ENCODE results near the gene CD4. TPM values are rescaled to one million over a fixed set of nuclear protein-coding genes. Genes with fewer than 3 reads are reported as not detected.

CD4 gene
- total RNA-seq, 4 donors from 2014 or later: 1.00 to 7.9 (median 2.8) TPM

DNA sequence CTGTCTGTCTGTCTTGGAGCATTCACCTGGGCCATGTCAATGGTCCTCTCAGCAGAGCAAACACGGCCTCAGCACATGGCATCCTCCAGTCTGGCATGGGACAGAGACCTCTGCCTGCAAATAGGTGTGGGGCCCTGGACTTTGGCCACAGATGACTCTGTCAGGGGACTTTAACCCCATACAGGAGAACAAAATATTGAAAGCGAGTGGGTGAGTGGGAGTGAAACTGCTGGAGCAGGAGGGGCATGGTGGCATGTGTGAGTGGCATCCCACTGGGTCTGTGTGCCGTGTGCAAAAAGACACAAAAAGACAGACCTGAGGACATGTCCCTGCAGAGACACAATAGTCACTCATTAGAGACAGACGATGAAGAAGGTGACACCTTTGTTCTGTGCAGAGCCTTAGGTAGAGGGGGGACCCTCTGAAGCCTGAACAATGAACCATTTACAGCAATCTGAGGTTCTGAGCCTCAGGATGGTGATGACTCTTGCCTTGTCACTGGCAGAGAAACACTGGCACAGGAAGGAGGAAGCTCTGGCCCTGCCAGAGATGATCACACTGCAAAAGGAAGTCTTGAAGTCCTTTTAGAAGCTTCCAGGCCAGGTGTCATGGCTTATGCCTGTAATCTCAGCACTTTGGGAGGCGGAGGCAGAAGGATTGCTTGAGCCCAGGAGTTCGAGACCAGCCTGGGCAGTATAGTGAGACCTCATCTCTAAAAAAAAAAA lies 9.5 kb upstream of the CD4 start:
- TF ChIP-seq EP300 (IDR thresholded peaks at IDR 0.05; ENCODE audit: low read depth) (no peak), POLR2A (IDR thresholded peaks at IDR 0.05) (no peak), POLR2AphosphoS5 (IDR thresholded peaks at IDR 0.05) (no peak)
- TF ChIP-seq, protein P1, sequence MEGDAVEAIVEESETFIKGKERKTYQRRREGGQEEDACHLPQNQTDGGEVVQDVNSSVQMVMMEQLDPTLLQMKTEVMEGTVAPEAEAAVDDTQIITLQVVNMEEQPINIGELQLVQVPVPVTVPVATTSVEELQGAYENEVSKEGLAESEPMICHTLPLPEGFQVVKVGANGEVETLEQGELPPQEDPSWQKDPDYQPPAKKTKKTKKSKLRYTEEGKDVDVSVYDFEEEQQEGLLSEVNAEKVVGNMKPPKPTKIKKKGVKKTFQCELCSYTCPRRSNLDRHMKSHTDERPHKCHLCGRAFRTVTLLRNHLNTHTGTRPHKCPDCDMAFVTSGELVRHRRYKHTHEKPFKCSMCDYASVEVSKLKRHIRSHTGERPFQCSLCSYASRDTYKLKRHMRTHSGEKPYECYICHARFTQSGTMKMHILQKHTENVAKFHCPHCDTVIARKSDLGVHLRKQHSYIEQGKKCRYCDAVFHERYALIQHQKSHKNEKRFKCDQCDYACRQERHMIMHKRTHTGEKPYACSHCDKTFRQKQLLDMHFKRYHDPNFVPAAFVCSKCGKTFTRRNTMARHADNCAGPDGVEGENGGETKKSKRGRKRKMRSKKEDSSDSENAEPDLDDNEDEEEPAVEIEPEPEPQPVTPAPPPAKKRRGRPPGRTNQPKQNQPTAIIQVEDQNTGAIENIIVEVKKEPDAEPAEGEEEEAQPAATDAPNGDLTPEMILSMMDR (IDR thresholded peaks at IDR 0.05): no peak
- Histone ChIP-seq H3K4me3 (no peak overlapping the region), H3K27ac (peak overlapping the region in 2 of 4 donors; percentile 83 to 87), H3K4me1 (peaks cover 4 to 37% (median 11%) of the 10 kb centered on the region in 4 donors), H3K36me3 (no peaks in the 10 kb centered on the region), H3K9me3 (no peaks in the 10 kb centered on the region), H3K27me3 (no peaks in the 10 kb centered on the region)
- WGBS, 2 donors (ENCODE audit: low coverage in 1 of 2): 75% methylated on average over 1 to 6 of the region's 6 CpGs
- no peak for DNase-seq
- intact Hi-C loops (cut with DNase I; ENCODE audit: low total_unique reads) (loop anchor here (5.0 to 10.0 kb wide), 2 partner anchors 33 to 165 kb away; no protein-coding TSS in a partner anchor), in situ Hi-C loops (cut with MboI; ENCODE audit: low pct_ligation_motif_present in 1 of 4, low pct_unique_long_range_greater_than_20kb in 1 of 4, low sequenced_read_pairs in 3 of 4) (no loop called here)

DNA sequence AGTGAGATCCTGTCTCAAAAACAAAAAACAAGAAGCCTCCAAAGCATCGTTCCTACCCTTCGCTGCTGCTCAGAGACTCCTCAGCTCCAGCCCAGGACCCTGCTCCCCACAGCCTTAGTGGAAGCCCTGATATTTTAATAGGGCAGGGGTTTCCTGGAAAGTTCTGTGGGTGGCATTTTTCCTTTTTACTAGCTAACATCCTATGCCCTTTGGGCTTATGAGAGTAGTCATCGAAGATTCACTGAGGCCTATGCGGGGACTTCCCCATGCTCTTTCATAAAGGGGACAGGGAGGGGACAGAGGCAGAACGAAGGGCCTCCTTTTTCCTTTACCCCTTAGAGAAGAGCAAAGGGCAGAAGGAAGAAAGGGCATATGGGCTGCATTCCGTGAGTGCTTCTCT lies 8.8 kb upstream of the CD4 start:
- in situ Hi-C loops (cut with MboI; ENCODE audit: low pct_ligation_motif_present in 1 of 4, low pct_unique_long_range_greater_than_20kb in 1 of 4, low sequenced_read_pairs in 3 of 4) (no loop called here), intact Hi-C loops (cut with DNase I; ENCODE audit: low total_unique reads) (loop anchor here (5.0 kb wide), 1 partner anchor 33 kb away; no protein-coding TSS in a partner anchor)
- WGBS, 2 donors (ENCODE audit: low coverage in 1 of 2): 79% methylated on average over 6 of the region's 6 CpGs; no CpG with 5 or more reads in 1 of the 2 donors

DNA sequence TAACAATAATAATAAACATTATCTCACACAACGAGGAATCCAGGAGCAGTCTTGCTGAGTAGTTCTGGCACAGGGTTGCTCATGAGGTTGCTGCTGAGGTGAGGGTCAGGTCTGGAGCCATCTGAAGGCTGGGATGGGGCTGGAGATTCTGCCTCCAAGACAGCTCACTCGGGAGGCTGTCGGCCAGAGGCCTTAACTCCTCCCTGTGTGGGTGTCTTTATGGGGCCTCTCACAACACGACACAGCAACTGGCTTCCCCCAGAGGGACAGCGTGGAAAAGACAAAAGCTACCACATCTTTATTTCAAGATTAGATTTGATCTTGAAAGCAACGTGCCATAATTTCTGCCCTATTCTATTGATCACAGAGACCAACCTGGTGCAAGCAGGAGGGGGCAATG lies 7.2 kb upstream of the CD4 start:
- H3K27ac ChIP-seq: no peak overlapping the region
- peaks cover 4 to 25% (median 8%) of the 10 kb centered on the region in 4 donors for H3K4me1 ChIP-seq
- no peak for TF ChIP-seq EP300 (IDR thresholded peaks at IDR 0.05; ENCODE audit: low read depth)
- no peak for TF ChIP-seq POLR2A (IDR thresholded peaks at IDR 0.05)
- no peak for TF ChIP-seq POLR2AphosphoS5 (IDR thresholded peaks at IDR 0.05)
- TF ChIP-seq, protein P1 (IDR thresholded peaks at IDR 0.05): no peak
- no peaks in the 10 kb centered on the region for H3K36me3 ChIP-seq
- WGBS, 2 donors (ENCODE audit: low coverage in 1 of 2): 77 to 100% methylated on average over 1 to 6 of the region's 6 CpGs
- no peak overlapping the region for H3K4me3 ChIP-seq
- DNase-seq: no peak
- intact Hi-C loops (cut with DNase I; ENCODE audit: low total_unique reads) (loop anchor here (5.0 kb wide), 1 partner anchor 35 kb away; no protein-coding TSS in a partner anchor), in situ Hi-C loops (cut with MboI; ENCODE audit: low pct_ligation_motif_present in 1 of 4, low pct_unique_long_range_greater_than_20kb in 1 of 4, low sequenced_read_pairs in 3 of 4) (no loop called here)
- H3K27me3 ChIP-seq: no peaks in the 10 kb centered on the region
- no peaks in the 10 kb centered on the region for H3K9me3 ChIP-seq

More for the DNA sequence above, 8.8 kb upstream of the CD4 start:
- TF ChIP-seq, protein P1 (IDR thresholded peaks at IDR 0.05): no peak
- TF ChIP-seq EP300 (IDR thresholded peaks at IDR 0.05; ENCODE audit: low read depth): no peak
- no peak for TF ChIP-seq POLR2AphosphoS5 (IDR thresholded peaks at IDR 0.05)
- TF ChIP-seq POLR2A (IDR thresholded peaks at IDR 0.05): no peak
- Histone ChIP-seq H3K4me1 (peaks cover 4 to 32% (median 9%) of the 10 kb centered on the region in 4 donors), H3K27ac (no peak overlapping the region), H3K4me3 (no peak overlapping the region), H3K36me3 (no peaks in the 10 kb centered on the region), H3K27me3 (no peaks in the 10 kb centered on the region), H3K9me3 (no peaks in the 10 kb centered on the region)
- DNase-seq: no peak

DNA sequence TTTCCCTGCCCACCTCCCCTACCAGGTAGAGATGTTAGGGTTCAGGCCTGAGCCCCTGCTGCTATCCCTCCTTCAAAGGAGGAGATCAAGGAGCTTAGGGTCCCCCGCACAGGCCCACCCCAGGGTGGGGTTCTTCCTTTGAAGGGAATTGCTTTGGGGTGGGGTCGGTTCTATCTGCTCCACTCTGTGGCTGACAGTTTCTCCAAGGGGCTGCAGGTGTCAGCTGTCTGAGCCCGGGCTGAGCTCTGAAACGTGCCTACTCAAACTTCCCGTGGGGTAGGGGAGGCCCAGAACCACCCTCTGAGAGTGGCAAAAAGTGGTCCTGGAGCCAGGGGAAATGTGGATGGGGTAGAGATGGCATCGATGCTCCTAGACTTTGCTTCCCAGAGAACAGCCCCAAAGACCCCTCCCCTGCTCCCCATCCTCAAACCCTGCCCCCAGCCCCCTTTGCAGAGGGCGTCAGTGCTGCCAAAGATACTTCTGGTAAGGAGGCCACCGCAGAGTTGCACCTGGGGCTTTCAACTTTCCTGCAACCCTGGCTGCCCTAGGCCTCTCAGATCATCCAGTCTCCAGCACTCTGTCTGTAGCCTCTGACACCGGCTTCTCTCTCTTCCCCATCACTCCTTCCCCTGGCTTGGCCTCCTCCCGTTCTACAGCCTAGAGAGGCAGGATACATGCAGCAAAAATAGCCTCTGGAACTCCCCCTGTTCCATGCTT lies 6.3 kb upstream of the CD4 start:
- peaks cover 4 to 21% (median 7%) of the 10 kb centered on the region in 4 donors for H3K4me1 ChIP-seq
- H3K4me3 ChIP-seq: no peak overlapping the region
- intact Hi-C loops (cut with DNase I; ENCODE audit: low total_unique reads): loop anchor here (5.0 kb wide), 1 partner anchor 36 kb away; no protein-coding TSS in a partner anchor
- no peak overlapping the region for H3K27ac ChIP-seq
- H3K9me3 ChIP-seq: no peaks in the 10 kb centered on the region
- H3K36me3 ChIP-seq: no peaks in the 10 kb centered on the region
- DNase-seq: no peak
- TF ChIP-seq POLR2AphosphoS5 (IDR thresholded peaks at IDR 0.05) (no peak), EP300 (IDR thresholded peaks at IDR 0.05; ENCODE audit: low read depth) (no peak), POLR2A (IDR thresholded peaks at IDR 0.05) (no peak)
- TF ChIP-seq, protein P1 (IDR thresholded peaks at IDR 0.05): no peak
- 74 to 100% methylated on average over 1 to 10 of the region's 10 CpGs for WGBS, 2 donors (ENCODE audit: low coverage in 1 of 2)
- in situ Hi-C loops (cut with MboI; ENCODE audit: low pct_ligation_motif_present in 1 of 4, low pct_unique_long_range_greater_than_20kb in 1 of 4, low sequenced_read_pairs in 3 of 4): no loop called here
- no peaks in the 10 kb centered on the region for H3K27me3 ChIP-seq
